ENCODE data around the gene TK1.

Gene TK1

DNA sequence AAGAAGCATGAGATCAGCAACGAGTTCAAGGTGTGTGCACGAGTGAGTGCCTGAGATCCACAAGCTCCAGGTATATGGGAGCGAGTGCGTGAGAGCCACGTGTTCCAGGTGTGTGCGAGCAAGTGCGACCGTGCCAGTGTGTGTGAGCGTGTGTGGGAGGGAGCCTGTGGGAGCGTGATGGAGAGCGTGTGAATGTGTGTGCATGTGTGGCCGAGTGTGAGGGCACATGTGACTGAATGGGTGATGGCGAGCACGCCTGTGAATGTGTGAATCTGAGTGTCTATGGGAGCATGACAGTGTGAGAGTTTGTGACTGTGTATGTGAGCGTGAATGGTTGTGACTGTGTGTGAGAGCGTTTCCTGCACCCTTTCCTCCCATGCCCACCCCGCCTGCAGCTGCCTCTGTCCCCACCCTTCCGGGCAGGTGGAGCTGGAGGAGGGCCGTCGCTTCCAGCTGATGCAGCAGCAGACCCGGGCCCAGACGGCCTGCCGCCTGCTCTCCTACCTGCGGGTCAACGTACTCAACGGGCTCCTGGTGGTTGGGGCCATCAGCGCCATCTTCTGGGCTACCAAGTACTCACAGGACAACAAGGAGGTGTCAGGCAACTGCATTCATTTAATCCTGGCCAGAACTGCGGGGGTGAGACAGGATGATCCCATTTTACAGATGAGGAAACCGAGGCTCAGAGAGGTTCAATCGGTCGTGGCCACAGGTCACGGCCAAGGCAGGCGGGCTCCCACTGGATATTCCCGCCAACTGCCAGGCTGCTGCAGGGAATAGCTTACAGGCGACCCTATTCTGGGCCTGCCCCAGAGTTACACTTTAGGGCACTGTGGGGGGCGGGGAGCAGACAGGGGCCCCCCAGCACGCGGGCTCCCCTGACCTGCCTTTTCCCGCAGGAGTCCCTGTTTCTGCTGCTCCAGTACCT, 52.6 kb downstream of the TK1 start:
- no peaks in the 10 kb centered on the region for H3K9me3 ChIP-seq (ENCODE audit: control insufficient read depth in 2 of 2, low read length in 2 of 2)
- peak overlapping the region in 1 of 2 donors; percentile 37 for H3K4me3 ChIP-seq (ENCODE audit: low read length in 2 of 2)
- peaks cover 24 to 36% of the 10 kb centered on the region in 2 donors for H3K4me1 ChIP-seq (ENCODE audit: control insufficient read depth in 2 of 2, insufficient read depth in 2 of 2, low read length in 2 of 2)
- peak overlapping the region in 1 of 2 donors; percentile 90 for H3K27ac ChIP-seq (ENCODE audit: low read depth in 2 of 2, low read length in 2 of 2)
- peaks cover 0 to 7% of the 10 kb centered on the region in 2 donors for H3K36me3 ChIP-seq (ENCODE audit: control insufficient read depth in 2 of 2, insufficient read depth in 2 of 2, low read length in 2 of 2)
- H3K27me3 ChIP-seq (ENCODE audit: control insufficient read depth in 2 of 2, insufficient read depth in 2 of 2, low read length in 2 of 2), result no peaks in the 10 kb centered on the region
- H3K9ac ChIP-seq (ENCODE audit: low read depth in 1 of 2, low read length in 2 of 2), result no peak overlapping the region

- Histone ChIP-seq H3K9me3 (ENCODE audit: control insufficient read depth in 2 of 2, low read length in 2 of 2) (no peaks in the 10 kb centered on the region), H3K9ac (ENCODE audit: low read depth in 1 of 2, low read length in 2 of 2) (no peak overlapping the region), H3K4me3 (ENCODE audit: low read length in 2 of 2) (peak overlapping the region in 1 of 2 donors; percentile 37), H3K27ac (ENCODE audit: low read depth in 2 of 2, low read length in 2 of 2) (peak overlapping the region in 1 of 2 donors; percentile 90), H3K4me1 (ENCODE audit: control insufficient read depth in 2 of 2, insufficient read depth in 2 of 2, low read length in 2 of 2) (peaks cover 29 to 38% of the 10 kb centered on the region in 2 donors), H3K27me3 (ENCODE audit: control insufficient read depth in 2 of 2, insufficient read depth in 2 of 2, low read length in 2 of 2) (no peaks in the 10 kb centered on the region), H3K36me3 (ENCODE audit: control insufficient read depth in 2 of 2, insufficient read depth in 2 of 2, low read length in 2 of 2) (peaks cover 0 to 7% of the 10 kb centered on the region in 2 donors)
Observed at GRCh38 chr17:78133179-78133951, 53.5 kb downstream of the TK1 start.

GRCh38 chr17:78132767-78133178, 54.1 kb downstream of the TK1 start:
- peaks cover 31 to 38% of the 10 kb centered on the region in 2 donors for H3K4me1 ChIP-seq (ENCODE audit: control insufficient read depth in 2 of 2, insufficient read depth in 2 of 2, low read length in 2 of 2)
- peaks cover 0 to 7% of the 10 kb centered on the region in 2 donors for H3K36me3 ChIP-seq (ENCODE audit: control insufficient read depth in 2 of 2, insufficient read depth in 2 of 2, low read length in 2 of 2)
- no peaks in the 10 kb centered on the region for H3K9me3 ChIP-seq (ENCODE audit: control insufficient read depth in 2 of 2, low read length in 2 of 2)
- no peak overlapping the region for H3K9ac ChIP-seq (ENCODE audit: low read depth in 1 of 2, low read length in 2 of 2)
- H3K27me3 ChIP-seq (ENCODE audit: control insufficient read depth in 2 of 2, insufficient read depth in 2 of 2, low read length in 2 of 2), result no peaks in the 10 kb centered on the region
- H3K4me3 ChIP-seq (ENCODE audit: low read length in 2 of 2), result peak overlapping the region; percentile 1 to 48
- H3K27ac ChIP-seq (ENCODE audit: low read depth in 2 of 2, low read length in 2 of 2), result peak overlapping the region in 1 of 2 donors; percentile 90

- Histone ChIP-seq H3K4me3 (ENCODE audit: low read length in 2 of 2) (peak overlapping the region; percentile 46 to 48), H3K27ac (ENCODE audit: low read depth in 2 of 2, low read length in 2 of 2) (peak overlapping the region; percentile 3 to 90), H3K9me3 (ENCODE audit: control insufficient read depth in 2 of 2, low read length in 2 of 2) (no peaks in the 10 kb centered on the region), H3K9ac (ENCODE audit: low read depth in 1 of 2, low read length in 2 of 2) (peak overlapping the region in 1 of 2 donors; percentile 14), H3K27me3 (ENCODE audit: control insufficient read depth in 2 of 2, insufficient read depth in 2 of 2, low read length in 2 of 2) (no peaks in the 10 kb centered on the region), H3K36me3 (ENCODE audit: control insufficient read depth in 2 of 2, insufficient read depth in 2 of 2, low read length in 2 of 2) (peaks cover 0 to 7% of the 10 kb centered on the region in 2 donors), H3K4me1 (ENCODE audit: control insufficient read depth in 2 of 2, insufficient read depth in 2 of 2, low read length in 2 of 2) (peaks cover 30 to 38% of the 10 kb centered on the region in 2 donors)
Observed at GRCh38 chr17:78132084-78132676, 54.7 kb downstream of the TK1 start.

DNA sequence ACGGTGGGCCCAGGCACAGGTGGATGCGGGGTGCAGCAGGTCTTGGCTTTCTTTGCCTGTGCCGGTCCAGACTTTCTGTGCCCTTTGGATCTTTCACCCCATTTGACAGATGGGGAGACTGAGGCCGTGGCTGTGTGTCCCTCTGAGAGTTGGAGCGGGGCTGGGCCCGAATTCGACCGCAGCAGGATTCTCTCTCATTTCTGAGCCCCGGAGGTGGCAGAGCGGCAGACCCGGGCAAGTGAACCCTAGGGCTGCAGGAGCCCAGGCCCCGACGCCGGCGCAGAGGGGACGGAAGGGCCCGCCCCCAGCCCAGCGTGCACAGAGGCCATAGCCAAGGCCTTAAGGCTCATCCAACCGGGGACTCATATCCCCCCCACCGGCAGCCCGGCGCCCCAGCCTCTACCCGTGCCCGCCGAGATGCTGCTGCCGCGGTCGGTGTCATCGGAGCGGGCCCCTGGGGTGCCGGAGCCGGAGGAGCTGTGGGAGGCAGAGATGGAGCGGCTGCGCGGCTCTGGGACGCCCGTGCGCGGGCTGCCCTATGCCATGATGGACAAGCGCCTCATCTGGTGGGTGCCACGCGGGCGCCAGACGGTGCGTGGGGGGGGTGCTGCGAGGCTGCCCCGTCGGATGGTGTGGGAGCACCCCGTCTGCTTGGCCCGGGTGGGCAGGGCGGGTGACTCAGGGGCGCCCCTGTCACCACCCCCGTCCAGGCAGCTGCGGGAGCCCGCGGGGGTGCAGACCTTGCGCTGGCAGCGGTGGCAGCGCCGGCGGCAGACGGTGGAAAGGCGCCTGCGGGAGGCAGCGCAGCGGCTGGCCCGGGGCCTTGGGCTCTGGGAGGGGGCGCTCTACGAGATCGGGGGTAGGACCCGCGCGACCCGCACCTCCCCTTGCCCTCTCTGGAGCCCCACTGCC, 55.4 kb downstream of the TK1 start:
- H3K36me3 ChIP-seq (ENCODE audit: control insufficient read depth in 2 of 2, insufficient read depth in 2 of 2, low read length in 2 of 2), result peaks cover 0 to 7% of the 10 kb centered on the region in 2 donors
- peaks cover 35 to 41% of the 10 kb centered on the region in 2 donors for H3K4me1 ChIP-seq (ENCODE audit: control insufficient read depth in 2 of 2, insufficient read depth in 2 of 2, low read length in 2 of 2)
- H3K4me3 ChIP-seq (ENCODE audit: low read length in 2 of 2), result peak overlapping the region; percentile 46 to 70
- H3K27me3 ChIP-seq (ENCODE audit: control insufficient read depth in 2 of 2, insufficient read depth in 2 of 2, low read length in 2 of 2), result no peaks in the 10 kb centered on the region
- peak overlapping the region; percentile 18 to 41 for H3K9ac ChIP-seq (ENCODE audit: low read depth in 1 of 2, low read length in 2 of 2)
- no peaks in the 10 kb centered on the region for H3K9me3 ChIP-seq (ENCODE audit: control insufficient read depth in 2 of 2, low read length in 2 of 2)
- H3K27ac ChIP-seq (ENCODE audit: low read depth in 2 of 2, low read length in 2 of 2), result peak overlapping the region; percentile 48 to 90

- H3K27ac ChIP-seq (ENCODE audit: low read depth in 2 of 2, low read length in 2 of 2), result peak within 1 kb of the TSS; percentile 48 to 90
- no peaks in the 10 kb centered on the region for H3K27me3 ChIP-seq (ENCODE audit: control insufficient read depth in 2 of 2, insufficient read depth in 2 of 2, low read length in 2 of 2)
- H3K36me3 ChIP-seq (ENCODE audit: control insufficient read depth in 2 of 2, insufficient read depth in 2 of 2, low read length in 2 of 2), result peaks cover 0 to 7% of the 10 kb centered on the region in 2 donors
- peaks cover 40 to 48% of the 10 kb centered on the region in 2 donors for H3K4me1 ChIP-seq (ENCODE audit: control insufficient read depth in 2 of 2, insufficient read depth in 2 of 2, low read length in 2 of 2)
- peak within 1 kb of the TSS; percentile 41 to 70 for H3K4me3 ChIP-seq (ENCODE audit: low read length in 2 of 2)
- peak within 1 kb of the TSS; percentile 18 to 41 for H3K9ac ChIP-seq (ENCODE audit: low read depth in 1 of 2, low read length in 2 of 2)
- H3K9me3 ChIP-seq (ENCODE audit: control insufficient read depth in 2 of 2, low read length in 2 of 2), result no peaks in the 10 kb centered on the region
Observed at GRCh38 chr17:78130437-78131101, 56.3 kb downstream of the TK1 start, which contains the start of gene TMC8. TMC8 (plus strand) TSS chr17:78130771; CDS start chr17:78131589, 818 bp downstream.

DNA sequence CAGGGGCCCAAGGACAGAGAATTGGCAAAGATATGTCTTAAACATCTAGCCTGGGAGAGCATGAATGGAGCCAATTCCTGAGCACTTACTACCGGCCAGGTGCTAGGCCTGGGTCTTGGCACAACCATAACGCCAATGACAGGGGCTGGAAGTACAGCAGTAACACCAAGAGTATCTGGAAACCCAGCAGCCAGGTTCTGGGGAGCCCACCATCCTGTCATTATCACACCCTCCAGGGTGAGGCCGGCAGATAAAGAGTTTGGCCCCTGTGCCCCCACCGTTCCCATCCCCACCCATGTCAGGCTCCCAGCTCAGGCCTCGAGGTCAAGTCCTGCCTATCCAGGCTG, 56.8 kb downstream of the TK1 start:
- Histone ChIP-seq H3K9me3 (ENCODE audit: control insufficient read depth in 2 of 2, low read length in 2 of 2) (no peaks in the 10 kb centered on the region), H3K27me3 (ENCODE audit: control insufficient read depth in 2 of 2, insufficient read depth in 2 of 2, low read length in 2 of 2) (no peaks in the 10 kb centered on the region), H3K36me3 (ENCODE audit: control insufficient read depth in 2 of 2, insufficient read depth in 2 of 2, low read length in 2 of 2) (peaks cover 0 to 6% of the 10 kb centered on the region in 2 donors), H3K4me3 (ENCODE audit: low read length in 2 of 2) (peak overlapping the region; percentile 41 to 50), H3K9ac (ENCODE audit: low read depth in 1 of 2, low read length in 2 of 2) (no peak overlapping the region), H3K27ac (ENCODE audit: low read depth in 2 of 2, low read length in 2 of 2) (peak overlapping the region; percentile 48 to 90), H3K4me1 (ENCODE audit: control insufficient read depth in 2 of 2, insufficient read depth in 2 of 2, low read length in 2 of 2) (peaks cover 43 to 48% of the 10 kb centered on the region in 2 donors)

DNA sequence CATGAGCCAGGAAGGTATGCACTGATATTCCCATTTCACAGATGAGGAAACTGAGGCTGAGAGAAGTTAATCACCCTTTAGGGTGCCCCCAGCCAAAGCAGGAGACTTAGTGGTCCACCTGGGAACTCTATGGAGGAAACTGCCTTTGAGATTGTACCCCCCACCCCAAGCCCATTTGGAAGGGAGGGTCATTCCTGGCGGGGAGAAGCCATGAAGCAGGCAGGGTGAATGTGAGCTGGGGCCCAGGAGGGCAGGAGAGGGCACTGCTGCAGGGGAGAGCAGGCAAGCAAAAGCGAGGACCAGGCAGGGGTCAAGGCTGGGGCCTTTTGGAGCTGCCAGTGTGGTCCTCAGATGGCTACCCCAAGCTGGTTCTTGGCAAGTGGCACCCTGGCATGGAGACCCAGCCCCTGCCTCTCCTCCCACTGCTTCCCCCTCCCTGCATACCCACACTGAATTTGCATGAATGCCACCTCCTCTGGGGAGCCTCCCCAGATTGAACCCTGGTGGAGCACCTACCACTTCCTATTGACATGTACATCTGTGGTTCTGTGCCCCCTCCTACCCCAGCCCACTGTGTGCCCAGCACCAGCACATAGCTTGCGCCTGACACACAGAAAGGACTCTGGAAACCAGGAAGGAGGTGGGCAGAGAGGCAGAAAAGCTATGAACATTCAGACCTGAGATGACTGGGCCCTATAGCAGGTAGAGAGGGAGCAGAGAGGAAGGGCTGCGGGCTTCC, 57.3 kb downstream of the TK1 start:
- Histone ChIP-seq H3K4me1 (ENCODE audit: control insufficient read depth in 2 of 2, insufficient read depth in 2 of 2, low read length in 2 of 2) (peaks cover 44 to 51% of the 10 kb centered on the region in 2 donors), H3K27me3 (ENCODE audit: control insufficient read depth in 2 of 2, insufficient read depth in 2 of 2, low read length in 2 of 2) (no peaks in the 10 kb centered on the region), H3K27ac (ENCODE audit: low read depth in 2 of 2, low read length in 2 of 2) (peak overlapping the region; percentile 48 to 90), H3K9me3 (ENCODE audit: control insufficient read depth in 2 of 2, low read length in 2 of 2) (no peaks in the 10 kb centered on the region), H3K36me3 (ENCODE audit: control insufficient read depth in 2 of 2, insufficient read depth in 2 of 2, low read length in 2 of 2) (peaks cover 0 to 7% of the 10 kb centered on the region in 2 donors), H3K9ac (ENCODE audit: low read depth in 1 of 2, low read length in 2 of 2) (peak overlapping the region; percentile 3 to 32), H3K4me3 (ENCODE audit: low read length in 2 of 2) (peak overlapping the region; percentile 68 to 76)
